Measurements from ENCODE around the gene TMEM95. TPM values are rescaled to one million over a fixed set of nuclear protein-coding genes. Genes with fewer than 3 reads are reported as not detected.

Gene TMEM95
- total and polyA plus RNA-seq, 5 donors from 2014 or later: not detected

- H3K27me3 Mint-ChIP-seq: peaks cover 8% of the 10 kb centered on the region
- Histone ChIP-seq H3K36me3 (ENCODE audit: control insufficient read depth, insufficient read depth, low read length) (peaks cover 23% of the 10 kb centered on the region), H3K4me3 (ENCODE audit: low read depth, low read length) (no peak overlapping the region), H3K9me3 (ENCODE audit: control insufficient read depth in 2 of 2, low read length in 2 of 2) (no peaks in the 10 kb centered on the region), H3K4me1 (ENCODE audit: control insufficient read depth, insufficient read depth, low read length, poor library complexity, severe bottlenecking) (peaks cover 31% of the 10 kb centered on the region), H3K27ac (ENCODE audit: insufficient read depth, low read length, poor library complexity, severe bottlenecking) (no peak overlapping the region), H3K27me3 (ENCODE audit: control insufficient read depth, insufficient read depth, low read length) (no peaks in the 10 kb centered on the region)
- no peaks in the 10 kb centered on the region for H3K9me3 Mint-ChIP-seq
- peak overlapping the region in 3 of 4 donors; percentile 50 to 94 (median 51) for H3K4me3 Mint-ChIP-seq
- ATAC-seq (ENCODE audit: low read depth in 2 of 2) (no peak), DNase-seq (no peak)
- H3K27ac Mint-ChIP-seq: peak overlapping the region in 1 of 3 donors; percentile 51
- peaks cover 11 to 42% (median 14%) of the 10 kb centered on the region in 4 donors for H3K4me1 Mint-ChIP-seq
- peaks cover 3% of the 10 kb centered on the region for H3K36me3 Mint-ChIP-seq
Measured at GRCh38 chr17:7327056-7327455, 27.9 kb upstream of the TMEM95 start.

- peaks cover 18% of the 10 kb centered on the region for H3K36me3 ChIP-seq (ENCODE audit: control insufficient read depth, insufficient read depth, low read length)
- H3K4me1 Mint-ChIP-seq: peaks cover 14 to 47% (median 18%) of the 10 kb centered on the region in 4 donors
- no peak overlapping the region for H3K4me3 ChIP-seq (ENCODE audit: low read depth, low read length)
- no peaks in the 10 kb centered on the region for H3K27me3 ChIP-seq (ENCODE audit: control insufficient read depth, insufficient read depth, low read length)
- H3K36me3 Mint-ChIP-seq: peaks cover 3% of the 10 kb centered on the region
- H3K9me3 ChIP-seq (ENCODE audit: control insufficient read depth in 2 of 2, low read length in 2 of 2): no peaks in the 10 kb centered on the region
- H3K27me3 Mint-ChIP-seq: peaks cover 8% of the 10 kb centered on the region
- ATAC-seq (ENCODE audit: low read depth in 2 of 2) (no peak), DNase-seq (no peak)
- H3K4me3 Mint-ChIP-seq: peak overlapping the region; percentile 5 to 94 (median 68)
- H3K27ac ChIP-seq (ENCODE audit: insufficient read depth, low read length, poor library complexity, severe bottlenecking): no peak overlapping the region
- H3K9me3 Mint-ChIP-seq: no peaks in the 10 kb centered on the region
- peaks cover 36% of the 10 kb centered on the region for H3K4me1 ChIP-seq (ENCODE audit: control insufficient read depth, insufficient read depth, low read length, poor library complexity, severe bottlenecking)
- peak overlapping the region in 2 of 3 donors; percentile 46 to 98 for H3K27ac Mint-ChIP-seq
Measured at GRCh38 chr17:7327501-7327900, 27.5 kb upstream of the TMEM95 start.

- no peaks in the 10 kb centered on the region for H3K27me3 ChIP-seq (ENCODE audit: control insufficient read depth, insufficient read depth, low read length)
- peak overlapping the region; percentile 33 to 98 (median 76) for H3K27ac Mint-ChIP-seq
- peak overlapping the region; percentile 84 to 94 (median 86) for H3K4me3 Mint-ChIP-seq
- H3K9me3 ChIP-seq (ENCODE audit: control insufficient read depth in 2 of 2, low read length in 2 of 2): no peaks in the 10 kb centered on the region
- ATAC-seq (ENCODE audit: low read depth in 2 of 2) (no peak), DNase-seq (no peak)
- peaks cover 3% of the 10 kb centered on the region for H3K36me3 Mint-ChIP-seq
- no peaks in the 10 kb centered on the region for H3K9me3 Mint-ChIP-seq
- H3K4me1 Mint-ChIP-seq: peaks cover 18 to 52% (median 22%) of the 10 kb centered on the region in 4 donors
- H3K4me3 ChIP-seq (ENCODE audit: low read depth, low read length): no peak overlapping the region
- peaks cover 13% of the 10 kb centered on the region for H3K36me3 ChIP-seq (ENCODE audit: control insufficient read depth, insufficient read depth, low read length)
- peak overlapping the region; percentile 31 for H3K27ac ChIP-seq (ENCODE audit: insufficient read depth, low read length, poor library complexity, severe bottlenecking)
- H3K4me1 ChIP-seq (ENCODE audit: control insufficient read depth, insufficient read depth, low read length, poor library complexity, severe bottlenecking): peaks cover 37% of the 10 kb centered on the region
- H3K27me3 Mint-ChIP-seq: peaks cover 8% of the 10 kb centered on the region
Measured at GRCh38 chr17:7328009-7328408, 26.9 kb upstream of the TMEM95 start.

GRCh38 chr17:7328840-7329373 lies 26.0 kb upstream of the TMEM95 start, which contains the start of gene NEURL4:
Gene NEURL4 (minus strand): TSS chr17:7329335. CDS start chr17:7329312, 23 bp downstream.
- peaks cover 18 to 60% (median 26%) of the 10 kb centered on the region in 4 donors for H3K4me1 Mint-ChIP-seq
- peaks cover 3% of the 10 kb centered on the region for H3K36me3 Mint-ChIP-seq
- peak within 1 kb of the TSS; percentile 85 for H3K27ac ChIP-seq (ENCODE audit: insufficient read depth, low read length, poor library complexity, severe bottlenecking)
- H3K9me3 Mint-ChIP-seq: no peaks in the 10 kb centered on the region
- peaks cover 8% of the 10 kb centered on the region for H3K27me3 Mint-ChIP-seq
- peaks cover 43% of the 10 kb centered on the region for H3K4me1 ChIP-seq (ENCODE audit: control insufficient read depth, insufficient read depth, low read length, poor library complexity, severe bottlenecking)
- peak within 1 kb of the TSS; percentile 94 to 97 (median 96) for H3K4me3 Mint-ChIP-seq
- H3K27me3 ChIP-seq (ENCODE audit: control insufficient read depth, insufficient read depth, low read length): no peaks in the 10 kb centered on the region
- H3K36me3 ChIP-seq (ENCODE audit: control insufficient read depth, insufficient read depth, low read length): peaks cover 8% of the 10 kb centered on the region
- peak in 1 of 3 donors; percentile 37 for DNase-seq
- ATAC-seq (ENCODE audit: low read depth in 2 of 2): peak; percentile 2
- H3K27ac Mint-ChIP-seq: peak within 1 kb of the TSS; percentile 98 to 99 (median 98)
- H3K4me3 ChIP-seq (ENCODE audit: low read depth, low read length): peak within 1 kb of the TSS; percentile 77
- H3K9me3 ChIP-seq (ENCODE audit: control insufficient read depth in 2 of 2, low read length in 2 of 2): no peaks in the 10 kb centered on the region

GRCh38 chr17:7329374-7329996 lies 25.5 kb upstream of the TMEM95 start:
- H3K27me3 Mint-ChIP-seq: peaks cover 8% of the 10 kb centered on the region
- peaks cover 40% of the 10 kb centered on the region for H3K4me1 ChIP-seq (ENCODE audit: control insufficient read depth, insufficient read depth, low read length, poor library complexity, severe bottlenecking)

GRCh38 chr17:7329997-7330637 lies 24.8 kb upstream of the TMEM95 start:
- Histone ChIP-seq H3K4me3 (ENCODE audit: low read depth, low read length) (peak overlapping the region; percentile 77), H3K27me3 (ENCODE audit: control insufficient read depth, insufficient read depth, low read length) (no peaks in the 10 kb centered on the region), H3K9me3 (ENCODE audit: control insufficient read depth in 2 of 2, low read length in 2 of 2) (no peaks in the 10 kb centered on the region), H3K4me1 (ENCODE audit: control insufficient read depth, insufficient read depth, low read length, poor library complexity, severe bottlenecking) (peaks cover 45% of the 10 kb centered on the region), H3K27ac (ENCODE audit: insufficient read depth, low read length, poor library complexity, severe bottlenecking) (peak overlapping the region; percentile 85), H3K36me3 (ENCODE audit: control insufficient read depth, insufficient read depth, low read length) (peaks cover 8% of the 10 kb centered on the region)
- Mint-ChIP-seq H3K4me1 (peaks cover 19 to 66% (median 27%) of the 10 kb centered on the region in 4 donors), H3K4me3 (peak overlapping the region; percentile 94 to 97 (median 96)), H3K27ac (peak overlapping the region; percentile 98 to 99 (median 98)), H3K9me3 (no peaks in the 10 kb centered on the region), H3K36me3 (peaks cover 3% of the 10 kb centered on the region), H3K27me3 (peaks cover 8% of the 10 kb centered on the region)
- DNase-seq (peak; percentile 68 to 90 (median 83)), ATAC-seq (ENCODE audit: low read depth in 2 of 2) (peak; percentile 56)

More at GRCh38 chr17:7329374-7329996, 25.5 kb upstream of the TMEM95 start:
- Mint-ChIP-seq H3K4me3 (peak overlapping the region; percentile 94 to 97 (median 96)), H3K36me3 (peaks cover 3% of the 10 kb centered on the region), H3K27ac (peak overlapping the region; percentile 98 to 99 (median 98)), H3K9me3 (no peaks in the 10 kb centered on the region), H3K4me1 (peaks cover 19 to 62% (median 26%) of the 10 kb centered on the region in 4 donors)
- no peaks in the 10 kb centered on the region for H3K27me3 ChIP-seq (ENCODE audit: control insufficient read depth, insufficient read depth, low read length)
- H3K9me3 ChIP-seq (ENCODE audit: control insufficient read depth in 2 of 2, low read length in 2 of 2): no peaks in the 10 kb centered on the region
- DNase-seq (peak; percentile 94 to 99 (median 97)), ATAC-seq (ENCODE audit: low read depth in 2 of 2) (peak; percentile 69 to 72)
- H3K4me3 ChIP-seq (ENCODE audit: low read depth, low read length): peak overlapping the region; percentile 77
- H3K36me3 ChIP-seq (ENCODE audit: control insufficient read depth, insufficient read depth, low read length): peaks cover 8% of the 10 kb centered on the region
- peak overlapping the region; percentile 85 for H3K27ac ChIP-seq (ENCODE audit: insufficient read depth, low read length, poor library complexity, severe bottlenecking)

- H3K27me3 Mint-ChIP-seq: peaks cover 8% of the 10 kb centered on the region
- DNase-seq (no peak), ATAC-seq (ENCODE audit: low read depth in 2 of 2) (no peak)
- H3K4me3 Mint-ChIP-seq: peak overlapping the region; percentile 68 to 97 (median 96)
- Histone ChIP-seq H3K4me3 (ENCODE audit: low read depth, low read length) (no peak overlapping the region), H3K9me3 (ENCODE audit: control insufficient read depth in 2 of 2, low read length in 2 of 2) (no peaks in the 10 kb centered on the region), H3K4me1 (ENCODE audit: control insufficient read depth, insufficient read depth, low read length, poor library complexity, severe bottlenecking) (peaks cover 50% of the 10 kb centered on the region), H3K27ac (ENCODE audit: insufficient read depth, low read length, poor library complexity, severe bottlenecking) (peak overlapping the region; percentile 85), H3K27me3 (ENCODE audit: control insufficient read depth, insufficient read depth, low read length) (no peaks in the 10 kb centered on the region), H3K36me3 (ENCODE audit: control insufficient read depth, insufficient read depth, low read length) (peaks cover 7% of the 10 kb centered on the region)
- peak overlapping the region; percentile 38 to 98 (median 98) for H3K27ac Mint-ChIP-seq
- peaks cover 19 to 71% (median 29%) of the 10 kb centered on the region in 4 donors for H3K4me1 Mint-ChIP-seq
- H3K36me3 Mint-ChIP-seq: peaks cover 3% of the 10 kb centered on the region
- no peaks in the 10 kb centered on the region for H3K9me3 Mint-ChIP-seq
Measured at GRCh38 chr17:7330638-7331015, 24.3 kb upstream of the TMEM95 start.
